Measurements from ENCODE around the gene REEP3. TPM values are rescaled to one million over a fixed set of nuclear protein-coding genes. Genes with fewer than 3 reads are reported as not detected.

Gene REEP3
- total and polyA plus RNA-seq, 2 of the 8 experiments (the other 6 are each of a cell fraction or from before 2014, with no cell fraction given), result 5.8 to 31.5 TPM

DNA sequence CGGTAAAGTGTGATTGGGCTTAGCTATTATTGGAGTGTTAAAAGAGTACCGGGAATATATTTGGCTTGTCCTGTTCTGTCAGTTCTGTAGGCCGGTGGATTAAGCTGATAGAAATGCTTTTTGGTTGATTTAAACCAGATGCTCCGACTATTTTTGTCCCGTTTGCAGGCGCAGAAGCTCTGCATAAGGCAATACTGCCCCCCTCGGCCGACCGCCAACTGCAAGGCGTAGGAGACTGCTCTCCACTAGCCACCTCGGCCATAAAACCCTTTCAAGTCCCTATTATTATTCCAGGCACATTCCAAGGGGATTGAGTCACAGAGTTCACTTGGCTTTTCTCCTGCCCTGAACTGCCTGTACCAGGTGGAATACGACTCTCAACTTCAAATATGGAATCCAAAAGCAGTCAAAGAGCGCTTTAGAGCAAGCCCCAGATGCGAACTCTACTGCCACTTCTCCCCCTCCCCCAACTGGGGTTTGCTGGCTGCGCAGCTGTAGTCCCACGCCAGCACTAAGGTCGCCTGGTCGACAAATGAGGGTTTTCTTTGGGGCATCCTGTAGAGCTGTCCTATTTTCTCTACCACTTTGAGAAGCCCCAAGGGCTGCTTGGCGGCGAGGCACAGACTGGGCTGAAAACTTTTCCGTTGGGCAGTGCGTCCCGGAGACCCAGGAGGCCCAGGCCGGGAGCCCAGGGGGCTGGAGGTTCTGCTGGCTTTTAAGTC lies 108.3 kb downstream of the REEP3 start (continued):
- TF ChIP-seq JUN (IDR thresholded peaks at IDR 0.05; ENCODE audit: low read depth, low read length) (peak; percentile 100), GABPA (IDR thresholded peaks at IDR 0.05; ENCODE audit: borderline replicate concordance, insufficient read depth, low read length) (no peak), NANOG (IDR thresholded peaks at IDR 0.05; ENCODE audit: insufficient read depth, low read depth, low read length, poor library complexity, severe bottlenecking) (peak; percentile 37), TCF12 (IDR thresholded peaks at IDR 0.05; ENCODE audit: low read depth, low read length) (peak; percentile 86; the same call in 1 of the 2 replicates), YY1 (IDR thresholded peaks at IDR 0.05; ENCODE audit: low read depth, low read length) (peak; percentile 76; the same call in 1 of the 2 replicates), CHD1 (IDR thresholded peaks at IDR 0.05; ENCODE audit: low read depth, low read length) (no peak), SP4 (IDR thresholded peaks at IDR 0.05; ENCODE audit: low read length) (no peak)
- TF ChIP-seq, protein P1, sequence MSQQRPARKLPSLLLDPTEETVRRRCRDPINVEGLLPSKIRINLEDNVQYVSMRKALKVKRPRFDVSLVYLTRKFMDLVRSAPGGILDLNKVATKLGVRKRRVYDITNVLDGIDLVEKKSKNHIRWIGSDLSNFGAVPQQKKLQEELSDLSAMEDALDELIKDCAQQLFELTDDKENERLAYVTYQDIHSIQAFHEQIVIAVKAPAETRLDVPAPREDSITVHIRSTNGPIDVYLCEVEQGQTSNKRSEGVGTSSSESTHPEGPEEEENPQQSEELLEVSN (IDR thresholded peaks at IDR 0.05), result no peak
- TF ChIP-seq, protein P2, sequence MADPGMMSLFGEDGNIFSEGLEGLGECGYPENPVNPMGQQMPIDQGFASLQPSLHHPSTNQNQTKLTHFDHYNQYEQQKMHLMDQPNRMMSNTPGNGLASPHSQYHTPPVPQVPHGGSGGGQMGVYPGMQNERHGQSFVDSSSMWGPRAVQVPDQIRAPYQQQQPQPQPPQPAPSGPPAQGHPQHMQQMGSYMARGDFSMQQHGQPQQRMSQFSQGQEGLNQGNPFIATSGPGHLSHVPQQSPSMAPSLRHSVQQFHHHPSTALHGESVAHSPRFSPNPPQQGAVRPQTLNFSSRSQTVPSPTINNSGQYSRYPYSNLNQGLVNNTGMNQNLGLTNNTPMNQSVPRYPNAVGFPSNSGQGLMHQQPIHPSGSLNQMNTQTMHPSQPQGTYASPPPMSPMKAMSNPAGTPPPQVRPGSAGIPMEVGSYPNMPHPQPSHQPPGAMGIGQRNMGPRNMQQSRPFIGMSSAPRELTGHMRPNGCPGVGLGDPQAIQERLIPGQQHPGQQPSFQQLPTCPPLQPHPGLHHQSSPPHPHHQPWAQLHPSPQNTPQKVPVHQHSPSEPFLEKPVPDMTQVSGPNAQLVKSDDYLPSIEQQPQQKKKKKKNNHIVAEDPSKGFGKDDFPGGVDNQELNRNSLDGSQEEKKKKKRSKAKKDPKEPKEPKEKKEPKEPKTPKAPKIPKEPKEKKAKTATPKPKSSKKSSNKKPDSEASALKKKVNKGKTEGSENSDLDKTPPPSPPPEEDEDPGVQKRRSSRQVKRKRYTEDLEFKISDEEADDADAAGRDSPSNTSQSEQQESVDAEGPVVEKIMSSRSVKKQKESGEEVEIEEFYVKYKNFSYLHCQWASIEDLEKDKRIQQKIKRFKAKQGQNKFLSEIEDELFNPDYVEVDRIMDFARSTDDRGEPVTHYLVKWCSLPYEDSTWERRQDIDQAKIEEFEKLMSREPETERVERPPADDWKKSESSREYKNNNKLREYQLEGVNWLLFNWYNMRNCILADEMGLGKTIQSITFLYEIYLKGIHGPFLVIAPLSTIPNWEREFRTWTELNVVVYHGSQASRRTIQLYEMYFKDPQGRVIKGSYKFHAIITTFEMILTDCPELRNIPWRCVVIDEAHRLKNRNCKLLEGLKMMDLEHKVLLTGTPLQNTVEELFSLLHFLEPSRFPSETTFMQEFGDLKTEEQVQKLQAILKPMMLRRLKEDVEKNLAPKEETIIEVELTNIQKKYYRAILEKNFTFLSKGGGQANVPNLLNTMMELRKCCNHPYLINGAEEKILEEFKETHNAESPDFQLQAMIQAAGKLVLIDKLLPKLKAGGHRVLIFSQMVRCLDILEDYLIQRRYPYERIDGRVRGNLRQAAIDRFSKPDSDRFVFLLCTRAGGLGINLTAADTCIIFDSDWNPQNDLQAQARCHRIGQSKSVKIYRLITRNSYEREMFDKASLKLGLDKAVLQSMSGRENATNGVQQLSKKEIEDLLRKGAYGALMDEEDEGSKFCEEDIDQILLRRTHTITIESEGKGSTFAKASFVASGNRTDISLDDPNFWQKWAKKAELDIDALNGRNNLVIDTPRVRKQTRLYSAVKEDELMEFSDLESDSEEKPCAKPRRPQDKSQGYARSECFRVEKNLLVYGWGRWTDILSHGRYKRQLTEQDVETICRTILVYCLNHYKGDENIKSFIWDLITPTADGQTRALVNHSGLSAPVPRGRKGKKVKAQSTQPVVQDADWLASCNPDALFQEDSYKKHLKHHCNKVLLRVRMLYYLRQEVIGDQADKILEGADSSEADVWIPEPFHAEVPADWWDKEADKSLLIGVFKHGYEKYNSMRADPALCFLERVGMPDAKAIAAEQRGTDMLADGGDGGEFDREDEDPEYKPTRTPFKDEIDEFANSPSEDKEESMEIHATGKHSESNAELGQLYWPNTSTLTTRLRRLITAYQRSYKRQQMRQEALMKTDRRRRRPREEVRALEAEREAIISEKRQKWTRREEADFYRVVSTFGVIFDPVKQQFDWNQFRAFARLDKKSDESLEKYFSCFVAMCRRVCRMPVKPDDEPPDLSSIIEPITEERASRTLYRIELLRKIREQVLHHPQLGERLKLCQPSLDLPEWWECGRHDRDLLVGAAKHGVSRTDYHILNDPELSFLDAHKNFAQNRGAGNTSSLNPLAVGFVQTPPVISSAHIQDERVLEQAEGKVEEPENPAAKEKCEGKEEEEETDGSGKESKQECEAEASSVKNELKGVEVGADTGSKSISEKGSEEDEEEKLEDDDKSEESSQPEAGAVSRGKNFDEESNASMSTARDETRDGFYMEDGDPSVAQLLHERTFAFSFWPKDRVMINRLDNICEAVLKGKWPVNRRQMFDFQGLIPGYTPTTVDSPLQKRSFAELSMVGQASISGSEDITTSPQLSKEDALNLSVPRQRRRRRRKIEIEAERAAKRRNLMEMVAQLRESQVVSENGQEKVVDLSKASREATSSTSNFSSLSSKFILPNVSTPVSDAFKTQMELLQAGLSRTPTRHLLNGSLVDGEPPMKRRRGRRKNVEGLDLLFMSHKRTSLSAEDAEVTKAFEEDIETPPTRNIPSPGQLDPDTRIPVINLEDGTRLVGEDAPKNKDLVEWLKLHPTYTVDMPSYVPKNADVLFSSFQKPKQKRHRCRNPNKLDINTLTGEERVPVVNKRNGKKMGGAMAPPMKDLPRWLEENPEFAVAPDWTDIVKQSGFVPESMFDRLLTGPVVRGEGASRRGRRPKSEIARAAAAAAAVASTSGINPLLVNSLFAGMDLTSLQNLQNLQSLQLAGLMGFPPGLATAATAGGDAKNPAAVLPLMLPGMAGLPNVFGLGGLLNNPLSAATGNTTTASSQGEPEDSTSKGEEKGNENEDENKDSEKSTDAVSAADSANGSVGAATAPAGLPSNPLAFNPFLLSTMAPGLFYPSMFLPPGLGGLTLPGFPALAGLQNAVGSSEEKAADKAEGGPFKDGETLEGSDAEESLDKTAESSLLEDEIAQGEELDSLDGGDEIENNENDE (IDR thresholded peaks at IDR 0.05; ENCODE audit: insufficient replicate concordance, low read length), result peak; percentile 75
- TF ChIP-seq, protein P3, sequence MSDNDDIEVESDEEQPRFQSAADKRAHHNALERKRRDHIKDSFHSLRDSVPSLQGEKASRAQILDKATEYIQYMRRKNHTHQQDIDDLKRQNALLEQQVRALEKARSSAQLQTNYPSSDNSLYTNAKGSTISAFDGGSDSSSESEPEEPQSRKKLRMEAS (IDR thresholded peaks at IDR 0.05), result no peak

All from H1 (cell line).